H4 (cell line): ENCODE results near the gene PLA2G2E. TPM values are rescaled to one million over a fixed set of nuclear protein-coding genes. Genes with fewer than 3 reads are reported as not detected.
"Not testable (repeated sequence)": the region's sequence is repeated elsewhere in the genome, so short reads cannot be mapped to it uniquely, and the experiment has no call there.

Experiments
- DNase-seq: peaks from one replicate; pipeline ENCODE4 v3.0.0-alpha.2; 2015; ENCODE audit warnings: low spot score
- total RNA-seq: library from RNA; depleted of rRNA; stranded (reverse); fragments of >200 nt; shearing (Covaris generic); gene quantifications from 2 replicates; pipeline ENCODE4 v1.2.3, GENCODE V29; 2014; rRNA removed

The PLA2G2E gene
- total RNA-seq, 1 experiment from 2014 or later, result not detected

DNA sequence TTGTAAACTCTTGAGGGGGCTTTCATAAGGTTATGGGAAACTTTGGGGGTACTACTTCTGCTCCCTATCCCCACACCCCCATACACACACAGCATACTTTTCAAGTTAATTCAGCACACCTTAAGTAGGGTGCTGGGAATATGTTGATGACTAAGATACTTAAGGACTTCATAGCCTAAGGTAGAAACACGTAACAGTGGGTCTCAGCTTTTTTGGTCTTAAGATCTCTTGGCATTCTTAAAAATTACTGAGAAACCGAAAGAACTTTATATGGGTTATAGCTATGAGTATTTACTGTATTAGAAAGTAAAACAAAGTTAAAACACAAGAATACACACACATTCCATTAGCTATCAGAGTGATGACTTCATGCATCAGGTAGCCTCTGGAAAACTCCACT is 39.1 kb downstream of the PLA2G2E start:
- DNase-seq, result no peak

DNA sequence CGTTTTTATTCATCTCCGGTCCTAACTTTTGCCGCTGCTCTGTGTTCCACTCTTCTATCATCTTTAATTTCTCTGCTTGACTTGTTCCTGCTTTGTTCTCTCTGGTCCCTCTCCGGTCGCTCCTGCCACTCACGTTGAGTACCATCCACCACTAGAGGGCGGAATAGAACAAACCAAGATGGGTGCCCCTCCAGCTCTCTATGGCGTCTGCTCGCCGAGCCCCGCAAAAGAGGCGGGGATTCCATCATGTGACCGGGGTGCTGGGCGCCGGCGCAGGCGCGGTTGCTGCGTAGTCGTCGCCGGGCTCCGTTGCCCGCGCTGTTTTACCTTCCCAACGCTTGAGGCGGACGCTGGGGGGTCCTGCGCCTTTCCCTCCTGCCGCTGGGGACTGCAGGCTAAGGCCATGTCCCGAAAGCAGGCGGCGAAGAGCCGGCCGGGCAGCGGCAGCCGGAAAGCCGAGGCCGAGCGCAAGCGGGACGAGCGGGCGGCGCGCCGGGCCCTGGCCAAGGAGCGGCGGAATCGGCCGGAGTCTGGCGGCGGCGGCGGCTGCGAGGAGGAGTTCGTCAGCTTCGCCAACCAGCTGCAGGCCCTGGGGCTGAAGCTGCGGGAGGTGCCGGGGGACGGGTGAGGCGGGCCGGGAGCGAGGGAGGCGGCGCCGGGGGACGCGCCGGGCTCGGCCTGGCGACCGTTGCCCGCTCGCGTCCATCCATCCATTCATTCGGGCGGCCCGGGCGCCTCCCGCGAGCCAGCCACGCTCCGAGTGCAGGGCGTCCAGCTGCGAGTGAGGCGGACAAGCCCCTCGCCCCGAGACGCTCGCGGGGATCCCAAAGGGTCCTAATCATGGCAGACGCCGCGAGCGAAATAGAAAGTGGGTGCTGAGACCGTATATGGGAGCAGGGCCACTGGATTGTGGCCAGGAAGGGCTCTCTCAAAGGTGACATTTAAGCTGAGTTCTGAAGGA is 41.0 kb downstream of the PLA2G2E start, which contains the start of gene OTUD3:
Gene OTUD3, plus strand, starts transcription at position 285 of the 961 bp plus-strand sequence. Its CDS starts 119 bp downstream, at position 404.
- peak; percentile 95 for DNase-seq

DNA sequence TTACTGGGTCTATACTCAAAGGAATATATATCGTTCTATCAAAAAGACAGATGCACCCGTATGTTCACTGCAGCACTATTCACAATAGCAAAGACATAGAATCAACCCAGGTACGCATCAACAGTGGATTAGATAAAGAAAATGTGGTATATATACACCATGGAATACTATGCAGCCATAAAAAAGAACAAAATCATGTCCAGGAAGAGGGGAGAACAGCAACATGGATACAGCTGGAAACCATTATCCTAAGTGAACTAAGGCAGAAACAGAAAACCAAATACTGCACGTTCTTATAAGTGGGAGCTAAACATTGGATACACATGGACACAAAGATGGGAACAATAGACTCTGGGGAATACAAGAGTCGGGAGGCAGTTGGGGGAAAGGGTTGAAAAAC is 42.6 kb downstream of the PLA2G2E start:
- DNase-seq, result not testable (repeated sequence)

DNA sequence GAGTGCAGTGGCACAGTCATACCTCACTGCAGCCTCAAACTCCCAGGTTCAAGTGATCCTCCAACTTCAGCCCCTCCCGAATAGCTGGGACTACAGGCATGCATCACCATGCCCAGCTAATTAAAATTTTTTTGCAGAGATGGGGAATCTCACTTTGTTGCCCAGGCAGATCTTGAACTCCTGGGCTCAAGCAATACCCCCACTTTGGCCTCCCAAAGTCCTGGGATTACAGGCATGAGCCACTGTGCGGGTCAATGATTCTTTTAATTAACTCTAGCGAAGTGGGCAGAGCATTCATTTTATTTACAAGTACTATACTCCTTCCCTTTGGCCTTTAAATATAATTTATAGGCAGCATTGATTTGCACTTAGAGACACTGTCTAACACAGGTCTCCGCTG is 43.8 kb downstream of the PLA2G2E start:
- DNase-seq, result no peak

DNA sequence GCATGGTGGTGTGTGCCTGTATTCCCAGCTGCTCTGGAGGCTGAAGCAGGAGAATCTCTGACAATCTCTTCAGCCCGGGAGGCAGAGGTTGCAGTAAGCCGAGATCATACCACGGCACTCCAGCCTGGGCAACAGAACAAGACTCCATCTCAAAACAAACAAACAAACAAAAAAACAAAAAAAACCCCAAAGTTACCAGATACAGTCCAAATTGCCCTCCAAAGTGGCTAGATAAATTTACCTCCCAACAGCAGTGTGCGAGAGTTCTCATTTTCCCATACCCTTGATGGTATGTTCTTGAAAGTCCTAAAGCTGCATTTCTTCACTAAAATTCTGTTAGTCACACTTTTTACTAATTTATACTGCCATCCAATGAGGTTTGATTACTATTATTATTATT is 44.2 kb downstream of the PLA2G2E start:
- no peak for DNase-seq

DNA sequence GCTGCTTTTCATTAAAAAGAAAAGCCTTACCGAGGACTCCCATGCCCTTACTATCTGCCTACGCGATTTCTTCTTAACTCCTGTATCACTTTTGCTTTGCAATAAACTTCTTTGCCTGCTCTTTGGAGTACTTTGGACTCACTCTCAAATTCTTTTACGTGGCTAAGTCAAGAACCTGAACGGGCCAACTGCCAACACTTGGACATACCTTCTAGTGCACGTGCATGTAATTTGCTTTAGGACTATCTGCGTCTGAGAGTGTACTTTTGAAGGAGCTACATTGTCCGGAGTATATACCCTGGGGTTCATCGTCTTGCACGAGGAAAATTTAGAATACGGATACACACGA is 44.8 kb downstream of the PLA2G2E start:
- DNase-seq, result no peak

DNA sequence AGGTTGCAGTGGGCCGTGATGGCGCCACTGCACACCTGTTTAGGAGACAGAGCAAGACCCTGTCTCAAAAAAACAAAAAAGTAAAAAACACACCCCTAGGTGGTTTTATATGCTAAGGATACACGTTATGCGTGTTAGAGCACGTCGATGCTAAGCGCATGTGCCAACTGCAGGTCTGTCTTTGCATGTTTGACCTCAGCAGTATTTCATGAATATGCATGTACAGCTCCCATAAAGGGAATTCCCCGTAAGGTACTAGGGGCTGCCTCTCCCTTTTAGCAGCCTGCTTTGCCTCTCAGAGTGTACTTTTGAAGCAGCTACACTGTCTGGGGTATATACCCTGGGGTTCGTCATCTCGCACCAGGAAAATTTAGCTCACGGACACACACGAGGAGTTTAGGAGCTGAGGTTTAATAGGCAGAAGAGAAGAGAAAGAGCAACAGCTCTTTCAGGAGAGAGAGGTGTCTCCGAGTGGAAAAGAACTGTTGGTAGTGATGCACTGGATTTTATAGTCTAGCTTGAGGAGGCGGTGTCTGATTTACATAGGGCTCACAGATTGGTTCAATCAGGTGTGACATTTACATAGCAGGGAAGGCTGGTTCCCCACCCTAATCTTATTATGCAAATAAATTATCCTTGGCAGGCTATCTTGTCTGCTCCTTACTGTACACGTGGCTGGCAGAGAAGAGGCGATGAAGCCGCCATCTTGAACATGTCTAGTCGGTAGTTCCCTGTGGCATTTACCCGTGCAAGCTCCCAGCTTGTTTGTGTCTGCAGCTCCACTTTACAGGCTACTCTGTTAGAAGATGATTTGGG is 45.4 kb downstream of the PLA2G2E start:
- DNase-seq, result no peak

DNA sequence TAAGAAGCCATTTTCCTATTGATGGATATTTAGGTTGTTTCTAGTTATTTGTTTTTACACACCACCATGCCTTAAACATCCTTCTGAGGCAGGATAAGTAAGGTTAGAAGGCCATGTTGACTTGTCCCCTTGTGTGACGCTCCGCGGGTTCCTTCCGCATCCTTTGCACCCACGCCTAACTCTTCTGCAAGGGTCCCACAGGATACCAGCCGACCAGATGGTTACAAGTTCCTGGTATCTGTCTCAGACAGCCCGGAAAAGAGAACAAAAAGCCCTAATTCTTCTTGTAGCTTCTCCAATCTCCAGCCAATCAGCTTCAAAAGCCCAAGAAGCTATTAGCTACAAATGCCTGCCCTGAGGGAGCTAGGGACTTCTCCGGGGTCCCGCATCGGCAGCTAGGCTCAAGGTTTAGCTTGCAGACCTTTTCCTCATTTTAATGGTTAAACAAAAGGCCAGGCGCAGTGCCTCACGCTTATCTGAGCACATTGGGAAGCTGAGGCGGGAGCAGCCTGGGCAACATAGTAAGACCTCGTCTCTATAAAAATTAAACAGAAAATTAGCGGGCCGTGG is 46.2 kb downstream of the PLA2G2E start:
- no peak for DNase-seq

DNA sequence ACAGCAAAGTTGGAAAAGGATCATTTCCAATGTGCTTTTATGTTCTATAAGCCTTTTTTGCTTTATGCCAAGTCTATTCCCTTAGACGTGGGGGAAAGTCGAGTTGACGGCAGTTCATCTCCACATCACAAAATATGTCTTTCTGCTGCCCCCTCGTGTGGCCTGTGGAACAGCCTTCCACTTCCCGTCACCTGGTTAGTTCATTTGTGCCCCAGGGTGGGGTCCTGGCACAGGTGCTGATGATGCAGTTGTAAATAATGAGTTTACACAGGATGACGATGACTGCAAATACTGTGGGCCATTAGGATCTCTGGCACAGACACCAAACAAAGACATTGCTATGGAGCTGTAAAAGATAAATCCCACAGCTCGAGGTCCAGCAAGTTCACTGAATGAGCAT is 51.2 kb downstream of the PLA2G2E start:
- DNase-seq, result no peak

Other genes with a start within 250 kb of the PLA2G2E start
- 10.6 and 20.3 TPM in 2 replicates for gene TMCO4, start 123.7 kb downstream of the PLA2G2E start, total RNA-seq
- not detected in 2 replicates for gene RNF186, start 108.3 kb downstream of the PLA2G2E start, total RNA-seq
- 0.58 and 1.6 TPM in 2 replicates for gene OTUD3, start 41.2 kb downstream of the PLA2G2E start, total RNA-seq
- gene PLA2G2A, start 56.0 kb upstream of the PLA2G2E start, total RNA-seq, result not detected in 2 replicates
- not detected in 2 replicates for gene PLA2G5, start 146.6 kb upstream of the PLA2G2E start, total RNA-seq
- not detected in 2 replicates for gene PLA2G2D, start 195.9 kb upstream of the PLA2G2E start, total RNA-seq
- not detected in 2 replicates for gene PLA2G2F, start 215.7 kb upstream of the PLA2G2E start, total RNA-seq